Panc1 (cell line): ENCODE results near the gene GRPEL2. TPM values are rescaled to one million over a fixed set of nuclear protein-coding genes. Genes with fewer than 3 reads are reported as not detected.

Experiments used
- ATAC-seq: fragments of 200-7000 bp; cut with Tn5 transposase; 2 replicates; pipeline ENCODE4 v1.9.1; 2020; ENCODE audit warnings: mild to moderate bottlenecking, moderate library complexity
- BruUV-seq: library from RNA; stranded (reverse); fragments of 400-500 nt; replicated peaks from 2 replicates; lab custom pipeline; 2021; lab: Mats Ljungman, UMichigan
- CTCF ChIA-PET: fragments of 300-600 bp; sonication (Branson Sonifier 250); formaldehyde crosslinking; loops from one replicate; lab custom pipeline; 2022; ENCODE audit warnings: antibody characterized with exemption; lab: Charles Lee
- POLR2A ChIA-PET: fragments of 300-600 bp; sonication (Branson Sonifier 250); formaldehyde crosslinking; loops from one replicate; lab custom pipeline; 2022; ENCODE audit warnings: antibody characterized with exemption; lab: Charles Lee
- DNase-seq: peaks from one replicate; pipeline ENCODE4 v3.0.0-alpha.2; 2010; ENCODE audit warnings: low read depth, low spot score
- H3K27ac ChIP-seq: 2 replicates; pipeline ENCODE4 v1.5.1; 2011; ENCODE audit warnings: mild to moderate bottlenecking, low read length, inconsistent platforms
- H3K27me3 ChIP-seq: fragments of 200-500 bp; sonication (Bioruptor generic); 2 replicates; pipeline ENCODE4 v1.6.0; 2014; ENCODE audit warnings: low read length, inconsistent platforms; ENCODE audit not compliant: control insufficient read depth, insufficient read depth
- H3K36me3 ChIP-seq: fragments of 200-500 bp; sonication (Bioruptor generic); 2 replicates; pipeline ENCODE4 v1.5.1; 2014; ENCODE audit warnings: inconsistent platforms, mild to moderate bottlenecking, low read length, moderate library complexity; ENCODE audit not compliant: control insufficient read depth, insufficient read depth
- H3K4me1 ChIP-seq: 2 replicates; pipeline ENCODE4 v1.5.1; 2011; ENCODE audit warnings: inconsistent platforms, mild to moderate bottlenecking, low read length, moderate library complexity; ENCODE audit not compliant: control insufficient read depth, insufficient read depth
- H3K4me3 ChIP-seq, 2 experiments: 2 replicates each; pipeline ENCODE4 v1.5.1; 2011 to 2012; ENCODE audit warnings: low read depth in 2 of 2, low read length in 2 of 2, mild to moderate bottlenecking in 2 of 2, inconsistent platforms in 1 of 2, moderate library complexity in 1 of 2
- H3K9me3 ChIP-seq: fragments of 200-500 bp; sonication (Bioruptor generic); 2 replicates; pipeline ENCODE4 v1.5.1; 2014; ENCODE audit warnings: low read depth, mild to moderate bottlenecking, inconsistent platforms, low read length, moderate library complexity; ENCODE audit not compliant: control insufficient read depth, insufficient read depth
- CTCF ChIP-seq: fragments of 450-650 bp; IDR thresholded peaks from 2 replicates; pipeline ENCODE4 v1.5.1; 2017; ENCODE audit warnings: mild to moderate bottlenecking
- POLR2AphosphoS5 ChIP-seq: IDR thresholded peaks from 2 replicates; pipeline ENCODE4 v1.6.1; 2012; ENCODE audit warnings: mild to moderate bottlenecking, low read depth, low read length, moderate library complexity
- REST ChIP-seq, 2 experiments: IDR thresholded peaks; 2 replicates each; pipeline ENCODE4 v1.6.1; 2011 to 2012; ENCODE audit warnings: low read depth in 2 of 2, control low read depth in 1 of 2, low read length in 1 of 2, mild to moderate bottlenecking in 1 of 2, moderate library complexity in 1 of 2; ENCODE audit not compliant: insufficient read depth in 1 of 2
- SIN3A ChIP-seq: IDR thresholded peaks from 2 replicates; pipeline ENCODE4 v1.6.1; 2012; ENCODE audit warnings: low read depth, mild to moderate bottlenecking, low read length, moderate library complexity, borderline replicate concordance; ENCODE audit not compliant: insufficient read depth
- TCF7L2 ChIP-seq: IDR thresholded peaks from 2 replicates; pipeline ENCODE4 v1.6.1; 2011; ENCODE audit warnings: mild to moderate bottlenecking, low read depth, low read length, inconsistent platforms
- in situ Hi-C: cut with HindIII; loops from 2 replicates; pipeline ENCODE4 v1.10.0; 2016; ENCODE audit warnings: low sequenced_read_pairs, low pct_unique_long_range_greater_than_20kb
- intact Hi-C: fragments of 100-400 bp; cut with micrococcal nuclease; formaldehyde crosslinking; loops from one replicate; pipeline ENCODE4 v1.10.0; 2022; ENCODE audit not compliant: unreplicated experiment
- total RNA-seq: library from RNA; stranded (reverse); gene quantifications from one replicate; pipeline ENCODE4 v1.2.1, GENCODE V29; 2021; ENCODE audit not compliant: unreplicated experiment

GRPEL2 gene
- total RNA-seq, 1 experiment from 2014 or later: 30.1 TPM

GRCh38 chr5:149315753-149316152 is 29.5 kb upstream of the GRPEL2 start:
- in situ Hi-C loops (no loop called here), intact Hi-C loops (loop anchor here (5.0 kb wide), 1 partner anchor 127 kb away; no protein-coding TSS in a partner anchor)
- Histone ChIP-seq H3K27me3 (no peaks in the 10 kb centered on the region), H3K4me3 (no peak overlapping the region), H3K36me3 (no peaks in the 10 kb centered on the region), H3K4me1 (no peaks in the 10 kb centered on the region; the same call in 1 of the 2 replicates), H3K27ac (no peak overlapping the region), H3K9me3 (no peaks in the 10 kb centered on the region)
- TF ChIP-seq CTCF: no peak
- no peak for TF ChIP-seq POLR2AphosphoS5
- no peak for TF ChIP-seq TCF7L2
- no peak for TF ChIP-seq SIN3A
- CTCF ChIA-PET: interaction anchor here (0.6 kb wide), 1 partner anchor 474 kb away, joined by 3 read pairs; no protein-coding TSS in a partner anchor
- POLR2A ChIA-PET: no interaction called here
- no peak for ATAC-seq
- no TSS peak for BruUV-seq
- no peak for DNase-seq

- Histone ChIP-seq H3K9me3 (no peaks in the 10 kb centered on the region), H3K4me1 (no peaks in the 10 kb centered on the region; the same call in 1 of the 2 replicates), H3K27me3 (no peaks in the 10 kb centered on the region), H3K27ac (no peak overlapping the region), H3K36me3 (no peaks in the 10 kb centered on the region), H3K4me3 (no peak overlapping the region)
- no TSS peak for BruUV-seq
- intact Hi-C loops (loop anchor here (1.0 to 5.0 kb wide), 2 partner anchors 54 to 125 kb away; no protein-coding TSS in a partner anchor), in situ Hi-C loops (no loop called here)
- ChIA-PET CTCF (interaction anchor here (0.7 to 1.2 kb wide), 4 partner anchors 9 to 245 kb away, joined by 3 to 4 read pairs (median 4); no protein-coding TSS in a partner anchor), POLR2A (no interaction called here)
- ATAC-seq (peak; percentile 75), DNase-seq (peak; percentile 30)
- TF ChIP-seq POLR2AphosphoS5 (no peak), CTCF (peak; percentile 82)
Measured at GRCh38 chr5:149317281-149318048, 27.8 kb upstream of the GRPEL2 start.

- Histone ChIP-seq H3K9me3 (no peaks in the 10 kb centered on the region), H3K27ac (no peak overlapping the region), H3K36me3 (no peaks in the 10 kb centered on the region), H3K4me1 (no peaks in the 10 kb centered on the region), H3K4me3 (no peak overlapping the region), H3K27me3 (no peaks in the 10 kb centered on the region)
- no peak for ATAC-seq
- in situ Hi-C loops: no loop called here
- intact Hi-C loops: loop anchor here (5.0 kb wide), 1 partner anchor 123 kb away; no protein-coding TSS in a partner anchor
- BruUV-seq: no TSS peak
- DNase-seq: no peak
- ChIA-PET CTCF (no interaction called here), POLR2A (no interaction called here)
- TF ChIP-seq TCF7L2 (no peak), SIN3A (no peak), CTCF (no peak), POLR2AphosphoS5 (no peak), REST (IDR thresholded peaks at IDR 0.05; ENCODE audit: insufficient read depth in 1 of 2, low read depth in 2 of 2, low read length in 1 of 2) (no peak)
Measured at GRCh38 chr5:149319174-149319573, 26.1 kb upstream of the GRPEL2 start.
